HG03025 (cell line): ENCODE results near the gene LRRTM4.

Experiments
- ATAC-seq: cut with Tn5 transposase; IDR thresholded peaks from one replicate; pipeline ENCODE4 v1.9.1; 2021; ENCODE audit warnings: mild to moderate bottlenecking, moderate library complexity; ENCODE audit not compliant: unreplicated experiment, low FRiP score

Gene LRRTM4

DNA sequence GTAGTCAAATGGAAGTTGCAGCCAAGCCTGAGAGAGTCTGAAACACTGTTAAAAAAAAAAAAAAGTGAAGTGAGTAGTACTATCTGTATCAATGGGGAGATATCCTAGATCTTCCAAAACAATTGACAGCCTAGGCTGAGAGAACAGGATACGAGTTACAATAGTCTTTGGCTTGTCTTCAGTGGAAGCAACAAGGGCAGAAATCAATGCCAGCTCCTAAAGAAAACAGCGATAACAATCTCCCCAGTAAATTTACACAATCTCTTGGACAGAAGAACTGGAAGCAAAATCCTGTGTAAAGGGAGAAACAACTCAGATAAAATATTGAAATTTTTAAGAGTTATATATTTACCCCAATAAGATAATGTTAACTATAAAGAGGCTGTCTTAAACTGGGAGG, 508.7 kb downstream of the LRRTM4 start:
- ATAC-seq: no peak

DNA sequence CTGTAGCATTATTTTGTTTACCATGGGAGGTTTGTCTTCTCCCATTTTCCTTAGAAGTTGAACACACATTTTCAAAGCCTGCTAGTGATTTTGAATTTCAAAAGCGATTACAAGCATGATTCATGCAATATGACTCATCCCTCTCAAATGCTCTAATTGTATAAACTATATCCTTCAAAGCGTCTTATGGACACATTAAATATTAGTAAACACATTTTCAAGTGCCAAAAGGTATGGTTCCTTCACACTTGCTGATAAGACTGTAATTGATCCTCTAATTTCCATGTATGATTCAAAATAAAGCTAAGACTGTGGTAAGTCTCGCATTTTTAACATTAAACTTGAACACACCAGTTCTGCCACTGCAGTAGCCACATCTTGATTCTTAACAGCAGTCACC, 512.9 kb downstream of the LRRTM4 start:
- ATAC-seq: no peak

DNA sequence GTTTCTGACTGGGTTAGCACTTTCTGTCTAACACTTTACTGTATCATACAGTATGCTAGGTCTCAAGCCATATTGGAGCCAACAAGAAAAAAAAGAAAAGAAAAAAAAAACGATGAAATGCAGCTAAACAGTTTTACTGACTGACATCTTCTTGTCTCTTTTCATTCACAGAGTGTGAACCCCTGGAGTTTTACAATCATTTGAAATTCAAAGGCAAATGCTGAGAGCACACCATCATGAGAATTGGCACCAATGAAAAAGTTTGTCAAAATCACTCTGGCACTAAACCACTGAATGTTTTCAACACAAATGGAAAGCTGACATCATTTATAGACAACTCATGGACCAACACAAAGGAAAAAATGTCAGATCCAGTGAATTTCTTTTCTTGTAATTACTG, 513.3 kb downstream of the LRRTM4 start:
- ATAC-seq: no peak

DNA sequence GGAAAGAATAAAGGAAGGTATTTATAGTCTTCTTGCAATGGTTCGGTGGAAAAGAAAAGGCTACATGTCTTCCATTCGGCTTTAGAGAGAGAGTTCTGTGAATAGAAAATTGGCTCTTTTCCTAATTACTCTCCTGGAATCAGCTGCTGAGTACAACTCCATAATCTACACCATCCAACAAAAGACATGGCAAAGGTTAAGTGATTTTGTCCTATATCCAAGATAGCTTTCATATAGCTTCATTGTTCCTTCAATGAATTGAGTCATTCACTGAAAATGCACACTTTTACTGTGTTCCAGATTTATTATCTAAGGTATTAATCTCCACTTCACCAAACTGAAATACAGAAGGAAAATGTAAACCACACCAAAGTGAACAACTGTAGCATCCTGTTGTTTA, 514.5 kb downstream of the LRRTM4 start:
- no peak for ATAC-seq

DNA sequence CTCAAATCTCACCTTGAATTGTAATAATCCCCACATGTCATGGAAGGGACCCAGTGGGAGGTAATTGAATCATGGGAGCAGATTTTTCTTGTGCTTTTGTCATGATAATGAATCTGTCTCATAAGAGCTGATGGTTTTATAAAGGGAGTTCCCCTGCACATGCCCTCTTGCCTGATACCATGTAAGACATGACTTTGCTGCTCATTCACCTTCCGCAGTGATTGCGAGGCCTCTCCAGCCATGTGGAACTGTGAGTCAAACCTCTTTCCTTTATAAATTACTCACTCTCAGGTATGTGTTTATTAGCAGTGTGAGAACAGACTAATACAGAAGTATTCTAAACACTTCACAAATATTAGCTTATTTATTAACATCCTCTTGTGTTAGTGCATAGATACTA, 516.7 kb downstream of the LRRTM4 start:
- ATAC-seq: no peak

DNA sequence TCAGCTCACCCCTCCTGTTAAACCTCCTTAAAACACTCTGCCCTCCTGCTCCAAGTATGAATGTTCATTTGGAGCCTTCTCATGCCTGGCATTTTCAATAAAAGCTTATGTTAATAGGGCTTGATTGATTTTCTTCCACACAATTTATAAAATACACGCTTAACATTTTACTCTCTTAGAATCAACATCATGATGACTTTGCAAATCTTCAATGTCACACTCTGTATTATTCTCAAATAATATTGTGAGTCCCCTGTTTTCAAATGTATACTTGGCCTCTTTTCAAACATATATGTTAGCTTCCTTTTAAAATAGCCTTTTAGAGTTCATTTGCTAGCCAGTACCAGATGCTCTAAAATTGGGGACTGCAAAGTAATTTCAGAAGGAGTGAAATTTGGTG, 520.3 kb downstream of the LRRTM4 start:
- no peak for ATAC-seq

DNA sequence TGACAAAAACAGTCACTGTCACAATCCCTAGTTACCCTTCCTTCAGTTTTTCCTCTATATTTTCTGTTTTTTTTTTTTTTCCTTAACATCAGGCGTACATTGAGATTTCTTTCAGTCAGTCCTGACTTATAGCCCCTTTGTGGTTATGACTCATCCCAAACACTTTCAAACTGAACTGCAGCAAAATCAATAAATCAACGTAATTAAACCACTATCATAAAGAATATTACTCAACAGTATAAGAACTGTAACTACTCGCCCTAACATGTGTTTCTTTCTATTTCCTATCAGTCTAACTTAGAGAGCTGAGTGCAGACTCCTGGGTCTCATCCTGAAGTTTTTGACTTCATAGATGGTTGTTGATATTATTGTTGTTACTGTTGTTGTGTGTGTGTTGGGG, 523.5 kb downstream of the LRRTM4 start:
- ATAC-seq: no peak

DNA sequence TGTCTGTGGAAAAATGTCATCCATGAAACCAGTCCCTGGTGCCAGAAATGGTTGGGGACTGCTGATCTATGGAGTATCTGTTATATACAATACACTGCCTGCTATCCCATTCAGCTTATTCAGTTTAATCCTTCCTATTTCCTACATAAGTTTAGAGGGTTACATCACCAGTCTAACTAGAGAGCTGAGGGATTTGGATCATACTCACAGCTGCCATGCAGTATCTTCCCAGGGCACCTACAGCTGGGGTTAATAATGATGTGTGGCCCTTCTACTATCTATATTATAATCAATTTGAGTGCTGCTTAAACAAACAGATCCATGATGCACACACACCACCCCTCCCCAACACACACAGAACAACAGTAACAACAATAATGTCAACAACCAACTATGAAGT, 524.0 kb downstream of the LRRTM4 start:
- no peak for ATAC-seq

DNA sequence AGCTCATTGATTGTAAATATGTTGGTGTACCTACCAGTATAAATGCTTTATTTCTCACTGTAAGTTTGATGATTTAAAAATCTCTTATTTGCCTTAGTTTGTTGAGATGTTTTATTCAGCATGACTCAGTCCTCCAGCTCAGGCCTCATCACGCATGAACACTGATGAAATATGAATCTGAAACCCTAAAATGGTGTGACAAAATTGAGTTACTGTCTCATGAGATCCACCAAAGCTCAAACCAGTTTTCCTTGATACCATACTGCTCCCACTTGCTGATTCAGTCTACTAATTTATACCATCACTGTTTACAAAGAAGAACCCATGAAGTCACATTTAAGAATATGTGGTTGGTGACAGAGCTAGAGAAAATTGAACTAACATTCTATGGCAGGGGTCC, 524.9 kb downstream of the LRRTM4 start:
- no peak for ATAC-seq

DNA sequence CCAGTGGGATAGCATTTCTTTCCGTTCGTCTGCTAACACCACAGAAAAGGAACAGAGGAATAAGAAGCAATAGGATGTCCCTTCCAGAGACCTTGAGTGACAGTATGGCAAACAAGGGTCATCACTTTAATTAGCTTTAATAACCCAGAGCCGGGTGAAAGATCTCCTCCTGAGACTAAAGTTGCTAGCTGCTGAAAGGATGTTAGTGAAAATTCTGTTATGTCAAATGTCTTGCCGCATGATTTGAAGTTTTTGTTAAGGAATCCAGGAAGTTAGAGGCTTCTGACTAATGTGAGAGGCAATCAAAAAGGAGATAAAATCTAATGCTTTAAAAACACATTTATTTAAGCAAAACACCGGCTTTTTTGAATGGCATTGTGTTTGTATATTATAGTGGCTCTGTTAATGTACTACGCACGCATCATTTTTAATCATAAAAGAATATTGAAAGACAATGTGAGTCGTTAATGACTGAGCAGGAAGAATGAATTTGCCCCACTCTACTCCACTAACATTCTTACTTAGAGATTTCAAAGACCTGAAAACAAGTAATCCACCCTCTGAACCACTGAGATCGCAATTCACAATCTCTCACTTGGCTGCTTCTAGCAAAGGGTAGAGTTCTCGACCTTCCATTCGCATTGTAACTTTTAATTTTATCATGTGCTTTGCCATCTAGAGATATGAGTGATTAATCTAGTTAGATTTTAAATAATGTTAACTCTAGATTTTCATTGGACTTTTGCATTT, 536.6 kb downstream of the LRRTM4 start:
- no peak for ATAC-seq

DNA sequence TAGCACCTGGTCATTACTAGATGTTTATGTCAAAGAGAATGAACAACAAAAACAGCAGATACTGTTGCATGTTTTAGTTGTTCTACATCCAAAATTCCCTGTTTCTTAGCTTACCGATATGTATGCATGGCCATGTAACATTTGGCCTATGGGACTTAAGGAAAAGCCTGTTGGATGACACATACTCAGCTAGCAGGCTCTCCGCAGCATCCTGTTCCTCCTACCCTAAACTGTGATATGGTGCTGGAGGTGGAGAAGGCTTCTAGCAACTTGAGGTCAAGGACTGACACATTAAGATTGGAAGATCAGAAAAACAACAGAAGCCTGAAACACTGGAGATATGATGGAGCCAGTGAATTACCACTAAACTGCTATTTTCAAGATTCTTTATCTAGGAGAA, 537.8 kb downstream of the LRRTM4 start:
- ATAC-seq: no peak

DNA sequence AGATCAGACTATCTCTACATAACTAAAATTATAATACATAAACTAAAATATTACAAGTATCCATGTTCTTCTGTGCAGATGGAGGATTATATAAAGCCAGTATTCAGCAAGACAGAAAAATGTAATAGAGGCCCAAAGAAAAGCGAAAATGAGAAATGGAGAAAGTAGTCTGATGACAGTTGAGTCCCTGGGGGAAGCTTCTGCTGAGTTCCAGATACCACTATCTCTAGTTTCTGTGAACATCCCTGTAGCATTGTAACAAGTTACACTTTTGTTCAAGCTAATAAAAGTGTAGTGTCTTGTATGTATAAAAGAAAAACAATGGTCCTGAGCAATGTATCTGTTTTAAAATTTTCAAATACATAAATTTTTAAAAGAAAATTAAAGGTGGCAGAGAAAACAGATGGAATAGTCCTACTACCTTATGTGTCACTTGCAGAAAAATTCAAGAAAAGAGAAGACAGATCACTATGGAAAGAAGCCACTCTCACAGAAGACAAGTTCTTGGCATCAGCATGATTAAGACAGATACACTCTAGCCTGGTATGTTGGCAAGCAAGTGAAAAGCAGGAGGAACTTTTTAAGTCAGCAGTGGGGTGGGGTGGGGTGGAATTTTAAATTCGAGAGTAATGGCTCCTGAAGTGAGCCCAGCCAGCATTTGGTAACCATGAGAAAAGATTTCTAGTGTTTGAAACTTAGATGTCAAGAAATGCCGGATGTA, 541.9 kb downstream of the LRRTM4 start:
- no peak for ATAC-seq

DNA sequence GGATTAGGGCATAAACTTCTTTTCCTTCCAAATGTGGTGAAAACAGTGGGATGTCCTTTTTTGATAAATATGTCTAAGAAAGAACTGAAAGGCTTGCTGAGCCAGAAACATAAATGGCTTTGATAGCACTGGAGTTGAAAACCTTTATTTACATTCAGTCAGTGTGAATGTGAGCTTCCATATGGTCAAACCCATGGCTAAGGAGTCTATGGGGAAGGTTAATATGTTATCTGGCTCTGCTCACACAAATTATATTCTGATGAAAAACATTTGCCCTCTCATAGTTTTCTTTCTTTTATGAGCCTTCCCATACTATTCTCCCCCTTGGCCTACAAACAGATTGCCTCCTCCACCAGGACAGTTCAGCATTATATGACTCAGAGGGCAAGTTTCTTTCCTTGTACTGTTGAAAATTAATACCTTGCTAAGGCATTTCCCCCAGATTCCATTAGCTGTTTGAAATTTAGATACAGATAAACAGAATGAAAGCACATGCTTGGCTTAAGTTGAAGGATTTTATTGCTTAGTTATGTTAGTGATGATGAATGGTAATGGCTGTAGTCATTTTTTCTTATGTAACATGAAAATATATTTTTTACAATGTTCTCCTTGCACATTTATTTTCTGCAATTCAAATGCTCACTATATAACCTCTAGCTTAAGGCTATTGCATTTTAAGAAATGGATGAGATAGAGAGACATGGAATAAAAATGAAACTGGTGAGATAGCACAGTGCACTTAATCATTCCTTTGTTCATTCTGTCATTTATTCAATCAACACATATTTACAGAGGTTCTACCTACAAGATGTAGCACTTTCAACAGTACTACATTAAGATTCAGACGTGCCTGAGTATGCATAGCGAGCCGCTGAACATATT, 544.1 kb downstream of the LRRTM4 start:
- no peak for ATAC-seq

DNA sequence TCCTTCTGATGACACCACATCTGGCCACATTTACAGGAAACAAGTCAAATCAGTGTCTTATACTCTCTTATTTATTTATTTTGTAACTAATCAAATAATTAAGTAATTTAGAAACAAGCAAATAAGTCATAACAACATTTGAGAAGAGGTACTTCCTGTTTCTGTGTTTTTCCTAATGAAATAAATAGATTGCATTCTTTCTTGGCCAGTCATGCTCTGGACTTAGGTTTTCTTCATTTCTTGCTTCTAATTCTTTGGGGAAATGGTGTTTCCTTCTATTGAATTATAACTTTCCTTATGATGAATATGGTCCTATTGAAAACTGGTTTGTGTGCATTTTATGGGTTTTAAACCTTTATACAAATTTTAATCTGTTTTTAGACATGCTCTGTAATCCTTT, 546.4 kb downstream of the LRRTM4 start:
- ATAC-seq: no peak

DNA sequence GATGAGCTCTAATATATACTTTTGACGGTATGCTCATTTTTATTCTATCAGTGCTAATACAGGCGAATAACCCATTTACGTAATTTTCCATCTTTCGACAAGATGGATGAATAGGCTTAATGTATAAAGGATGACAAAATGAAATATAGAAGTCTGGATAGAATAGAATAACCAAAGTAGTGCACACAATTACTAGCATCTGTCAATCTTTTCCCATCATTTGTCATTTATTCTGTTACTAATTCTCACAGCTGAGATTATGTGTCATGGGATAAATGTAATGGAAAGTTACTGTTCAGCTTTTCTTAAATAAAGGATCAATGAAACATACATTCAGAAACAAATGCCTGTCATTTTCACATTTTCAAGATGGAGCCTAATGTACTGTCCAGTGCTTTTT, 548.6 kb downstream of the LRRTM4 start:
- ATAC-seq: no peak

DNA sequence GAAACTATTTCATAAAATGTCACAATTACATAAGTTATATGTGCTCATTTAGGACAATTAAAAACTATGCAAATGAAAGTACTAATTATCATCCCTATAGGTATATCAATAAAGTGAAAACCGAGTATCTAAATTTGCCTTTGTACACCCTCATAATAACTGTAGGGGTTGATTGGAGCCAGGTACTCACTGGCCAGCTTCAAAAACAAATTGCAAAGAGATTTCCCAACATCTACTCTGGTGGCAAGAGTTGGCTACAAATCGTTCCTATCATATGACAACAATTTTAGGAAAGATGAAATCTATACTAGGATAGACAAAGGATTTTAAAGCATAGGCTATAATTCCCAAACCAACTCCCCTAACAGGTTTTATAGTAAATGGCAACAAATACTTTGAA, 556.4 kb downstream of the LRRTM4 start:
- ATAC-seq: no peak

DNA sequence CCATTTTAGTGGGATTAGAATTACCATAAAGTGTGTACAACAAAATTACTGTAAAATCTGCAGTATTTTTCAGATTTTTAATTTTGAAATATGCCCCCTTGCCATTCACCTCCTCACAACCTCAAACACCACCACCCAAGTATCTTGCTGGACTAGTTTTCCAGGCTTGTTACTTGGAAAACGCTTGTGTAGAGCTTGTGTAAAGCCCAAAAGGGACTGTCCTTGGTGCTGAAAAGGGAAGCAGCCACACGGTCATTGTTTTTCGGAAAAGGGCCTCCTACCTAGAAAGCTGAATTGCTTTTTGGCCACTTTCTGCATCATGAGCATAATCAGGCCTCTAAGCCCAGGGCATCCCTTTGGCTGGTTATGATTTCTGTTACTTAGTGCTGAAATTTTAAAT, 563.4 kb downstream of the LRRTM4 start:
- no peak for ATAC-seq

DNA sequence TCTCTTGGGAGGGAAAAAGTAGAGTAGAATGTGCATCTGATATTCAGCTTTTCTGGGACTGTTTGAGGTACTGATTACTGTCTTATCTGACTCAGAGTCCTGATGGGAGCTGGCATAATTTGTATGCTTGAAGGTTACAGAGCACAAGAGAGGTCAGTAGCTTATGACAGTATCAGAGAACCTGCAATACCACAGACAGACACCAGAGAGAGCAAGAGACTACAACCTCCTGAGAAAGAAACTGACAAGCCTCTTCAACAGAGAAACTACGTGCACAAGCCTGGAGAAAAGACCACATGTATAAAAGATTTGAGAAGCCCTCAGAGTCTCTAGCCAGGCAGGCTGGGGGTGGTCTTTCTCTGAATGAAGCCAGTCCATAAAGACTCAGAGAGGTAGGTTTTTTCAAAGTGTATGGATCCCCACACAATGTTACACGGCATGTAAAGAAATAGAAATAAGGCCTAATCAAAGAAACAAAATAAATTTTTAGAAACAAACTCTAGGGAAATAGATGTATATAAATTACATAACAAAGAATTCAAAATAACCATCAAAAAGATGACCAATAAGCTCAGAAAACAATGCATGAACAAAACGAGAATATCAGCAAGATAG, 568.3 kb downstream of the LRRTM4 start:
- peak; percentile 59 for ATAC-seq

DNA sequence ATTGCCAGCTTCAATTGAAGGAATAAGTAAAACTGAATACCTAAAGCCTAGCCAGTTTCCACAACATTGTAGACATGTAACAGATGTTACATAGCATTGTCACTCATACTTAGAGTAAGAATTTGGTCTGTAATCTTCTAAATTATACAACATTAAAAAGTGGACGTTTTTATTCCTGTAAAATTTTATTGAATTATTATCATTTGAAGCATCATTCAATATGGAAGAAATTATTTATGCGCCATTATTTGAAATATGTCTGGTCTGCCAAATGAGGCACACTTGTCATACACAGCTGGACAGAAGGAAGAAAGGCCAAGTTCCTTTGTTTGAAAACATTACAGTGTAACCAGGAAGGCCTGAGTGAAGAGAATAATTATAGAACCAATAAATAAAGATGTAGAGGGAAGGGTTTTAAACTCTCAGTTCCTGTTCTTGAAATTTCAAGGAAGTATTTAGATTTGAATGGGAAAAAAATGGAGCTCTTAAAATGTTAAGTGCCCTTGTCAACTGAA, 575.5 kb downstream of the LRRTM4 start:
- ATAC-seq: no peak

DNA sequence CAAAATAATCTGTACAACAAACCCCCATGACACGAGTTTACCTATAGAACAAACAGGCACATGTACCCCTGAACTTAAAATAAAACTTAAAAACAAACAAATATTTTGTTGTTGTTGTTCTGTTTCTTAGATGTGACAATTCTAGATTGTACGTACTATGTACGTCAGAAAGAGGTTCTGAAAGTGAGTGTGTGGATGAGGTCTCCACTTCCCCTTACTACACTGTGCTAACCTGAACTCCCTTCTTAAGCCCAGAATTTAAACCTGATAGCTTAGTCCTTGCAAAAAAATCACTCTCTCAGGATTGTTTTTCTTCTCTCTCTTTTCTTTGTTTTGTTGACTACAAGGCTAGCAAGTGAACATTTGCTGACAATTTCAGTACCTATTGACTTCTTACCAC, 581.6 kb downstream of the LRRTM4 start:
- no peak for ATAC-seq

DNA sequence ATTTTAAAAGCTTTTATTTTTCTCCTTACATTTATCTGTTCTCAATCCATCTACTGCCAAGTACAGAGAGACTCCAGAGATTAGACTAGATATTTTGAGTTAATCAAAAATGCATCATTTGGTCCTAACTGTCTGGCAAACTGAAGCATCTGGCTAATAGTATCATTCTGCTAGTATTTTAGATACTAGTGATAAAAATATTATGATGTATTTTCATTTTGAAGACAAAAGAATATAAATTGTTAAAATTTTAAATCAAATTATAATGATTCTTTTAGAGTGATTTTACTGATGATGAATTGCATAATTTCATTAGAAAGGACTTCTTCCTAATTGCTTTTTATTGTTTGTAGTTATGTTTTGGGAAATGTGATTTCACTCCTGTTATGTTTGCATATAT, 584.0 kb downstream of the LRRTM4 start:
- ATAC-seq: no peak
